Measurements from ENCODE around the gene ZNF580. TPM values are rescaled to one million over a fixed set of nuclear protein-coding genes. Genes with fewer than 3 reads are reported as not detected.

The ZNF580 gene
- total and polyA plus RNA-seq, 10 of the 15 experiments (the other 5 are each of a cell fraction or from before 2014, with no cell fraction given) = 2.3 to 31.8 (median 10.0) TPM

- TF ChIP-seq BCL3 (IDR thresholded peaks at IDR 0.05; ENCODE audit: borderline replicate concordance, insufficient read depth, low read depth, low read length, poor library complexity, severe bottlenecking) = no peak
- no peak for TF ChIP-seq BCL11A (IDR thresholded peaks at IDR 0.05; ENCODE audit: low read depth, low read length)
- TF ChIP-seq MTA3 (IDR thresholded peaks at IDR 0.05; ENCODE audit: borderline replicate concordance, low read length) = peak; percentile 67; the same call in 1 of the 2 replicates
- TF ChIP-seq RELA (IDR thresholded peaks at IDR 0.05; ENCODE audit: borderline replicate concordance, partially characterized antibody) = no peak
- TF ChIP-seq TBL1XR1 (IDR thresholded peaks at IDR 0.05; ENCODE audit: low read depth, low read length) = no peak
- TF ChIP-seq SMARCA5 (IDR thresholded peaks at IDR 0.05) = no peak
- no peak for TF ChIP-seq ZNF384 (IDR thresholded peaks at IDR 0.05; ENCODE audit: borderline replicate concordance, low read depth, low read length)
- no peak for TF ChIP-seq CUX1 (IDR thresholded peaks at IDR 0.05; ENCODE audit: insufficient replicate concordance, low read depth, low read length)
- no peak for TF ChIP-seq CREB1 (IDR thresholded peaks at IDR 0.05; ENCODE audit: low read depth)
- TF ChIP-seq SUPT20H (IDR thresholded peaks at IDR 0.05; ENCODE audit: borderline replicate concordance, control insufficient read depth, low read depth, low read length) = no peak
- TF ChIP-seq IRF5 (IDR thresholded peaks at IDR 0.05; ENCODE audit: borderline replicate concordance) = no peak
- 0 out of 2 replicates have a peak, but pooled peaks have one; percentile 70 for TF ChIP-seq HDGF (IDR thresholded peaks at IDR 0.05)
- no peak for TF ChIP-seq SUZ12 (IDR thresholded peaks at IDR 0.05; ENCODE audit: unreplicated experiment)
- no peak for TF ChIP-seq CHD1 (IDR thresholded peaks at IDR 0.05; ENCODE audit: low read depth, low read length)
- no peak for TF ChIP-seq BCLAF1 (IDR thresholded peaks at IDR 0.05)
- no peak for TF ChIP-seq STAT1 (conservative IDR thresholded peaks at IDR 0.05)
These were observed 787 bp downstream of the ZNF580 start (continued) for GRCh38 chr19:55641426-55642152.
